Measurements from ENCODE around the gene EDN1.

Gene EDN1

GRCh38 chr6:12344961-12345693 is 55.0 kb downstream of the EDN1 start:
- intact Hi-C loops (cut with micrococcal nuclease) = no loop called here
- H3K36me3 Mint-ChIP-seq (ENCODE audit: low read depth) = no peaks in the 10 kb centered on the region
- H3K9me3 Mint-ChIP-seq = no peaks in the 10 kb centered on the region
- H3K27me3 Mint-ChIP-seq = peaks cover 24% of the 10 kb centered on the region
- no peak overlapping the region for H3K27ac Mint-ChIP-seq
- no peak overlapping the region for H3K4me3 Mint-ChIP-seq
- H3K4me1 Mint-ChIP-seq (ENCODE audit: low read depth) = peaks cover 22% of the 10 kb centered on the region

DNA sequence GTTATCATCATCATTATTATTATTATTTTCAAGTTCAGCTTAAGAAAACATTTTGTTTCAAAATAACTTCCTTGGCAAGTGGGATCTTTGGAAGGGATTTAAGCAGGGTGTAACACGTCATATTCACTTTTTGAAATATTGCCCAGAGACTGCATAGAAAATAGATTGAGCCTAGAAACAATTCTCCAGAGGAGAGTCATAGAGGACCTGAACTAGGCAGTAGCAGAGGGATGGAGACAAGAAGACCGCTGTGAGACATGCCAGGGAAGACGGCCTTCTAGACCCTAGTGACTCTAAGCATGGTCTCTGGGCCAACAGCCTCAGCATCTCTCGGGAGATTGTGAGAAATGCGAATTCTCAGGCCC is 55.5 kb downstream of the EDN1 start:
- peaks cover 19% of the 10 kb centered on the region for H3K27me3 Mint-ChIP-seq
- intact Hi-C loops (cut with micrococcal nuclease) = no loop called here
- no peak overlapping the region for H3K27ac Mint-ChIP-seq
- H3K36me3 Mint-ChIP-seq (ENCODE audit: low read depth) = no peaks in the 10 kb centered on the region
- H3K4me1 Mint-ChIP-seq (ENCODE audit: low read depth) = peaks cover 22% of the 10 kb centered on the region
- H3K9me3 Mint-ChIP-seq = peaks cover 4% of the 10 kb centered on the region
- H3K4me3 Mint-ChIP-seq = no peak overlapping the region
